Bronchial epithelial cell (primary cell): ENCODE results near the gene ELMO1. TPM values are rescaled to one million over a fixed set of nuclear protein-coding genes. Genes with fewer than 3 reads are reported as not detected.

Experiments used
- DNase-seq: peaks from one replicate; pipeline ENCODE4 v3.0.0-alpha.2; 2010; ENCODE audit warnings: low read depth
- FAIRE-seq: peaks from 2 replicates; lab custom pipeline; 2011; peaks lifted over from hg19 to GRCh38; lab: Jason Lieb, UNC
- H3K27me3 ChIP-seq: 2 replicates; pipeline ENCODE4 v1.5.1; 2011; ENCODE audit warnings: low read length; ENCODE audit not compliant: control insufficient read depth, insufficient read depth
- H3K36me3 ChIP-seq: 2 replicates; pipeline ENCODE4 v1.5.1; 2011; ENCODE audit warnings: low read length; ENCODE audit not compliant: control insufficient read depth, insufficient read depth
- H3K4me3 ChIP-seq: 2 replicates; pipeline ENCODE4 v1.5.1; 2011; ENCODE audit warnings: mild to moderate bottlenecking, low read depth, low read length, control low read depth
- total RNA-seq: library from RNA; depleted of rRNA; stranded (reverse); fragments of >200 nt; gene quantifications from 2 replicates; pipeline ENCODE4 v1.2.1, GENCODE V29; 2014
- TF ChIP-seq, protein P1 (sequence below): IDR thresholded peaks from 2 replicates; pipeline ENCODE4 v1.5.1; 2011; ENCODE audit warnings: mild to moderate bottlenecking, moderate library complexity, low read length, control low read depth, inconsistent platforms; ENCODE audit not compliant: insufficient read depth, severe bottlenecking

Gene ELMO1
- total RNA-seq, 1 donor from 2014 or later = under 0.01 TPM

- no peak for DNase-seq
- H3K4me3 ChIP-seq = no peak overlapping the region
- TF ChIP-seq, protein P1, sequence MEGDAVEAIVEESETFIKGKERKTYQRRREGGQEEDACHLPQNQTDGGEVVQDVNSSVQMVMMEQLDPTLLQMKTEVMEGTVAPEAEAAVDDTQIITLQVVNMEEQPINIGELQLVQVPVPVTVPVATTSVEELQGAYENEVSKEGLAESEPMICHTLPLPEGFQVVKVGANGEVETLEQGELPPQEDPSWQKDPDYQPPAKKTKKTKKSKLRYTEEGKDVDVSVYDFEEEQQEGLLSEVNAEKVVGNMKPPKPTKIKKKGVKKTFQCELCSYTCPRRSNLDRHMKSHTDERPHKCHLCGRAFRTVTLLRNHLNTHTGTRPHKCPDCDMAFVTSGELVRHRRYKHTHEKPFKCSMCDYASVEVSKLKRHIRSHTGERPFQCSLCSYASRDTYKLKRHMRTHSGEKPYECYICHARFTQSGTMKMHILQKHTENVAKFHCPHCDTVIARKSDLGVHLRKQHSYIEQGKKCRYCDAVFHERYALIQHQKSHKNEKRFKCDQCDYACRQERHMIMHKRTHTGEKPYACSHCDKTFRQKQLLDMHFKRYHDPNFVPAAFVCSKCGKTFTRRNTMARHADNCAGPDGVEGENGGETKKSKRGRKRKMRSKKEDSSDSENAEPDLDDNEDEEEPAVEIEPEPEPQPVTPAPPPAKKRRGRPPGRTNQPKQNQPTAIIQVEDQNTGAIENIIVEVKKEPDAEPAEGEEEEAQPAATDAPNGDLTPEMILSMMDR = no peak
- H3K36me3 ChIP-seq = no peaks in the 10 kb centered on the region
- no peak for FAIRE-seq
- H3K27me3 ChIP-seq = peaks cover 2% of the 10 kb centered on the region
Measured at GRCh38 chr7:37092548-37092947, 356.1 kb downstream of the ELMO1 start.

- DNase-seq = peak; percentile 59
- Histone ChIP-seq H3K36me3 (no peaks in the 10 kb centered on the region), H3K4me3 (no peak overlapping the region), H3K27me3 (peaks cover 2% of the 10 kb centered on the region)
- TF ChIP-seq, protein P1 = no peak
- FAIRE-seq = peak; percentile 62
Measured at GRCh38 chr7:37089972-37090371, 358.7 kb downstream of the ELMO1 start.

DNA sequence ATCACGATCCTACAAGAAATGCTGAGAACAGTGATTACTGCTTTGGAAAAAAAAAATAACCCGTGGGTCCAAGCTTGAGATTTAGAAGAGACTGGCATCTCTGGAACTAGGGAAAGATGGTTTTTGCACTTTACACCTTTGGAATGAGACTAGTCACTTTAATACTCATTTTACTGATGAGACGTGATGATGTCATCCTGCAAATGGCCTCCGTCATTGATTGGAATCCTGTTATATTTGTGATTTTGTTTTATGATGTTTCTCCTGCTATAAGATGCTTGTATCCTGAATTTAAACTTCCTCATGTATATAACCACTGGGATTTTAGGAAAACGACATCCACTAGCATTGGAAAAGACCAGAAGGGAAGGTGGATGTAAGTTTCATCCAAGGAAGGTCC lies 363.1 kb downstream of the ELMO1 start:
- peaks cover 5% of the 10 kb centered on the region for H3K27me3 ChIP-seq
- TF ChIP-seq, protein P1 = no peak
- FAIRE-seq (no peak), DNase-seq (no peak)
- H3K36me3 ChIP-seq = no peaks in the 10 kb centered on the region
- no peak overlapping the region for H3K4me3 ChIP-seq

DNA sequence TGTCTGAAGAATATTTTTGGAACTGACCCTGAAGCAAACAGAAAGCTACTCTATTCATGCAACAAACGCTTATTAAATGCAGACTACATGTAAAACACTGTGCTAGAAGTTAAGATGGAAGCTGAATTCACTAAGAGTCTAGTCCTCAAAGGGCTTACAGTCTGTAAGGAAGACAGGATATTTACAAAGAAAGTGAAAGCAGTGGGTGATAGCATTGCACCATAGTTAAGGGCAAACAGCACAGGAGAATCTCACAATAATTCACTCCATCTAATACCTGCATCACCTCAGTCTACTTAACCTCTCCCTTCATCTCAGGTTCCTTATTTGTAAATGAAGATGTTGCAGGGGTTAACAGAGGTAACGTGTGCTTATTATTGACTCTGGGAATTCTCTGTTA lies 364.4 kb downstream of the ELMO1 start:
- DNase-seq (no peak), FAIRE-seq (no peak)
- Histone ChIP-seq H3K27me3 (peaks cover 5% of the 10 kb centered on the region), H3K4me3 (no peak overlapping the region), H3K36me3 (no peaks in the 10 kb centered on the region)
- TF ChIP-seq, protein P1 = no peak

GRCh38 chr7:37083311-37084096 lies 365.2 kb downstream of the ELMO1 start:
- TF ChIP-seq, protein P1 = no peak
- Histone ChIP-seq H3K36me3 (no peaks in the 10 kb centered on the region), H3K27me3 (peaks cover 5% of the 10 kb centered on the region), H3K4me3 (no peak overlapping the region)
- FAIRE-seq (no peak), DNase-seq (no peak)
